Measurements from ENCODE around the gene RAPGEF3.

The RAPGEF3 gene

GRCh38 chr12:47757840-47758583, 668 bp downstream of the RAPGEF3 start:
- H3K27ac ChIP-seq: peak overlapping the region; percentile 78; the same call in 1 of the 2 replicates
- no peak for TF ChIP-seq CTCF (conservative IDR thresholded peaks at IDR 0.05)

DNA sequence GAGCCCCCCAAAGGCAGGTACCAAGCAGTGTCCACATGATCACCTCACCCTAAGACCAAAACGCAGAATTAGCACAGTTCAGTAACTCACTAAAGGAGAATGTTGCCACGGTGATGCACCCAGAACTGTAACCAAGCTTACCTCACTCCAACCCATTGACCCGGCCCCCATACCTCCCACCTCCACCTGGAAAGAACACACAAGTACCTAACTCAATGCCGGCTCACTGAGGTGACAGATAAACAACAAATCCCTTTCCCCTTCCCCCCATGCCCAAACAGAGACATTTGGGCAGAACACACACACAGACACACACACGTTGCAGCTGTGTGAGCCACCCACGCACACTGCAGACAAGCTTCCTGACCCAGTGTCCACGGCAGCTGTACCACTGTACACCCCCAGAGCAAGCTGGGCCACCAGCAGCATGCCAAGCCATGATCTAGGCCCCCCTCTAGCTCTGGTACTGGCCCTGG, 1.3 kb downstream of the RAPGEF3 start:
- TF ChIP-seq CTCF (conservative IDR thresholded peaks at IDR 0.05): no peak
- H3K27ac ChIP-seq: peak overlapping the region; percentile 78; the same call in 1 of the 2 replicates

- TF ChIP-seq CTCF (conservative IDR thresholded peaks at IDR 0.05): no peak
- H3K27ac ChIP-seq: peak overlapping the region; percentile 78
Observed at GRCh38 chr12:47755655-47756562, 2.8 kb downstream of the RAPGEF3 start.

DNA sequence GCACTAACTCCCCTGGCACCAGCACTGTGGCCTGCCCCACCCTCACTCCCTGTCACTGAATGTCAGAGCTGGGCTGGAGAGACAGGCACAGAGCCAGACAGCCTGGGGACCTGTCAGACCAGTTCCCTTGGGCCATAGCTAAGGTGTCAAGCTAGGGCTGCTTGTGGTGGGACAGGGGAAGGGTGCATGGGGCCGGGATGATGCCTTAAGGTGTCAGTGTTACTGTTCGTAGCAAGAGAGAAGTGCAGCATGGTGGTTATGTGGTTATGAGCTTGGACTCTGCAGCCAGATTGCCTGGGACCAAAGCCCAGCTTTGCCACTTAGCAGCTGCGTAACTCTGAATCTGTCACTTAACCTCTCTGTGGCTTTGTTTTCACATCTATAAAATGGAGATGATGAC, 3.8 kb downstream of the RAPGEF3 start:
- TF ChIP-seq CTCF (conservative IDR thresholded peaks at IDR 0.05): no peak
- H3K27ac ChIP-seq: peak overlapping the region; percentile 78

GRCh38 chr12:47754126-47754525, 4.6 kb downstream of the RAPGEF3 start:
- H3K27ac ChIP-seq: peak overlapping the region; percentile 78
- no peak for TF ChIP-seq CTCF (conservative IDR thresholded peaks at IDR 0.05)

DNA sequence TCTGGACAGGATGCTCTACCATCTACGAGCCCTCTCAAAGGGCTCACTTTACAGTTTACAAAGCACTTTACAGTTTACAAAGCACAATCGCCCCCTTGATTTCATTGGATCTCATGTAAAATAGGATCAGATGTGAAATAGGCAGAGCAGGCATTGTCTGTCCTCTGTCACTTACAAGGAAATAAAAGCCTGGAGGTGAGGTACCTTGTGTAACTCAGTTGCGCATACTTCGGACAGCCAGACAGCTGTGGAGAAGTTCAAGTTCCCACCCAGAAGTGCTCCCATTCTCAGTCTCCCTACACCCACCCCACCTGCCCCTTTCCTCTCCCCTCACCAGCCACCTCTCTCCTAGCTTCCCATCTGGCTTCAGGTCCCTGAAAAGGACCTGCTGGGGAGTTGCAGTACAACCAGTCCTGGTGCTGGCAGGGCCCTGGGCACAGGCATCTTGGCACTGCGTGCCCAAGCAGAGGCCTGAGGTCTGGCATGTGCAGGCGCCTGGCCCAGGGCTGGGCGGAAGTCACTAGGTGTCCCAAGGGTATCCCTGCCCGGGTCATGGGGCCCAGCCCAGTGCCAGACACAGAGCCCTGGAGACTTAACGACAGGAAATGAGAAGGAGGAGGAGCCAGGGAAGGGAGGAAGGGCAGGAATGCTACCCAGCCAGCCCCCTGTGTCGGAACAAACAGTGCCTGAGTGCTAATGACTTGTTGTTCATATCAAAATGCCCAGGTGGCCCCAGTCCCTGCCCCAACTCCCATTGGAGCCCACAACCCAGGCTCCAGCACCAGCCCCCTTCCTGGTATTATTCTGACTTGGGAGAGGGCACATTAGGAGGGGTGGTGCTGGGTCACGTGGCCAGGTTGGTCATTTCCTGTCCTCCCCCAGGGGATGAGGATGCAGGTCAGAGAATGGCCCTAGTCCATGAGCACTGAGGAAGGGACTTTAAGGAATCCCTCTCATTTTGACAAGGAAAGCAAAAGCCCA, 5.4 kb downstream of the RAPGEF3 start:
- peak overlapping the region; percentile 78 for H3K27ac ChIP-seq
- TF ChIP-seq CTCF (conservative IDR thresholded peaks at IDR 0.05): no peak

Data from VCaP (cell line).